NCI-H82 (cell line): ENCODE results near the gene TEX38.
"Not testable (repeated sequence)": the region's sequence is repeated elsewhere in the genome, so short reads cannot be mapped to it uniquely, and the experiment has no call there.

Experiments used
- DNase-seq: peaks from one replicate; lab custom pipeline; 2025; lab: John Stamatoyannopoulos, UW

Gene TEX38

GRCh38 chr1:46687921-46688509, 16.4 kb downstream of the TEX38 start:
- no peak for DNase-seq

DNA sequence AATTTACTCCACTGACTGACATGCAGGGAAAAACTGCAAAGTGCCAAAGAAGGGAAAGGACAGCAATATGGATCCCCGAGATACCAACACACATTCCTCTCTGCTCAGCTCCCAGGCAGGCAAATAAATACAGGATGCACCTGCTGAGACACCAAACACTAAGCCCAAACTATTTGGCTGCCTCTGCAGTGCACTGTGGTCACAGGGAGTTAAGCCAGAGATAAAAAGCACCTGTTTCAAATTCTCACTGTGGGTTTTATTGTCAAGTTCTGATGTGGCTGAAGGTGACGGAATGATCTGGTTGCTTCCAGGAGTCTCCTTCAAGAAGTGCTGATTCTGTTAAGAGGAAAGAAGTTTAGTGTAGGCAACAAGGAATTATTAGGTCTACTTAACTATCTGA, 17.7 kb downstream of the TEX38 start:
- DNase-seq = no peak

DNA sequence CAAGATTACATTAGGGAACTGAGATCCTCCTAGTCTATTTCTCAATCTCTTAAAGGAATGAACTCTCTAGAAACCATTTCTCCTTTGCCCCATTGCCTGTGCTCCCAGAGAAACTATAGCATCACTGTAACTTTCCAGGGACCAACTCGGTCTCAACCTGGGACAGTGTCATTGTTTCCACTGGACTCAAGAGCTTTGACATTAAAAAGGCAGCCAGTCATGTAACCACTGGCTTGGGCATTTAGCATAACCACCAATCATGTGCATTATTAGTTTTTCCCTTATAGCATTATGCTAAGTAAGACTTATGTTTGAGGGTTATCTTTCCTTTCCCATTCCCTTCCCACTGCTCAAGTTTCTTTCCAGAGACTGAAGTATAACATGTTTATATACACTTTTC, 18.2 kb downstream of the TEX38 start:
- DNase-seq = no peak

DNA sequence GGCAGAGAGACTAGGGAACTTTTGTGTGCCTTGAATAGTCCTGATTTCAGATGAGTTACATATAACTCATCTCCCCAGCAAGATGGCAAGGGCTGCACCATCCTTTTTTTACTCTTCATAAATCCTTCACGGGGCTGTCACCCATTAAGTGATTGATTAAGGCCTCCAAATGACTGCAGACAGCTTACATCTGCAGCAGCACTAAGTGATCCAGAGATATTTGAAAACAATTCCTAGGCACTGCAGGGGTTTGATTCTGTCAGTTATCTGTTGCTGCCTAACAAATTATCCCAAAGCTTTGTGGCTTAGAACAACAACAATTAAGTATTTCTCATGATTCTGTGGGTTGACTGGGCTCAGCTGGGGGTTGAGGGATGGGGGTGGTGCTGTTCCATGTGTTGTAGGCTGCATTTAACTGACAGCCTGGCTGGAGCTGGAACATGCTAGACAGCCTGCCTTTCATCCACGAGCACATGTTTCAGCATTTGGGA, 19.3 kb downstream of the TEX38 start:
- no peak for DNase-seq

DNA sequence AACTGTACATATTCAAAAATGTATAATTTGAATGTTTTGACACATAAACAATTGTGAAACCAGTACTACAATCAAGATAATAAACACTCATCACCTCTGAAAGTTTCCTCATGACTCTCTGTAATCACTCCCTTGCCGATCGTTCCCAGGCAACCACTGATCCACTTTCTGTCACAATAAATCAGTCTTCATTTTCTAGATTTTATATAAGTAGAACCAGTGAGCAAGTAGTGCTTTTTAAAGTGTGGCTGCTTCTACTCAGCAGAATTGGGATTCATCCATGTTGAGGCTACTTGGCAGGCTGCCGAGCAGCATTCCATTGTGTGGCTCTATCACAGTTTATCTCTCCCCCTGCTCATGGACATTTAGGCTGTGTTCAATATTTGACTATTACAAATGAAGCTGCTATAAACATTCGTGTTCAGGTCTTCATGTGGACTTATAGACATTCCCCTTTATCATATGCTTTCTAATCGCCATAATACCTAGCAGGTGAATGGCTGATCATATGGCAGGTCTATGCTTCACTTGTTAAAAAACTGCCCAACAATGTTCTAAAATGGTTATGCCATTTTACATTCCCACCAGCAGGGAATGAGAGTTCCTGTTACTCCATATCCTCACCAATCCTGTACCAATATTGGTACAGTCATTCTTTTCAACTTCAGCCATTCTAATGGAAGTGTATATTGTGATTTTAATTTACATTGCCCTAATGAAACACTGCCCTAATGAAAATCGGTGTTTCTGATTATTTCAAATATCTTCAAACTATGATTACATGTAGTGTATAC, 20.5 kb downstream of the TEX38 start:
- no peak for DNase-seq

DNA sequence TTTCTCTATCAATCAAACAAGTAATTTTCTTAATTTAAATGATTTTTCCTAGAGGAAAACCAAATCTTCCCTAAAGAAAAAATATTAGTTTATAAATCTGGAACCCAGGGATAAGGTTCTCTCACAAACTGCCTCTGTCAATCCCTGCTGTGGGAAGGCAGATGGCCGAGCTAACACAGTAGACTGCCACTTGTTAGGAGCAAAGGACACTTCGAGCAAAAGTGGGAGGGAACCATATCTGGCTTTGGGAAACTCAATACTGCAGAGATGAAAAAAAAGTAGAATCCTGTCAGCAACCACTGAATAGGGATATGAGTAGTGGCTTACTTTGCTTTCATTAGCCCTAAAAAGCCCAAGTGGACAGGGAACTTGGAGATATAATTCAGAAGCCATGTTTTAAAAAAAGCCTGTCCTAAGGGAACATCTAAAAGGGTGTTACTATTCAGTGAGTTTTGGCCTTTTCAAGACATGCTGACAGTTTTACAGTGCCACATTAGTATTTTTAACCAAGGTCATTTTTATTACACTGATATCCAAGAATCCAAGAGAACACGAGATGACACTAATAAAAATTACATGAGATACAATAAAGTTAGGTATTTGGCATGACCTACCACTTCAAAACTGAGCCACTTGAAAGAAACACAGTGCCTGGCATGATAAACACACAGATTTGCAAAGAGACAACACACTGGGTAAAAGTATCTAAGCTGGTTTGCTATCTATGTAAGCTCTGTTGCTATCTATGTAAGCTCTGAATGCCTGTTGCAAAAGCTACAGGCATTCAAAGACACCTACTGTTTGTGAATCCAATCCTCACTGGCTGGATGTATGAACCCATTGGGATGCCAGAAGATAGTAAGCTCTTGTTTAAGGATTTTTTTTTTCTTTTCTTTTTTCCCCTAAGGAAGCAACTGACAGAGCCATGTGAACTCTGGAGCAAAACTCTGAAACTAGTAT, 21.4 kb downstream of the TEX38 start:
- no peak for DNase-seq

DNA sequence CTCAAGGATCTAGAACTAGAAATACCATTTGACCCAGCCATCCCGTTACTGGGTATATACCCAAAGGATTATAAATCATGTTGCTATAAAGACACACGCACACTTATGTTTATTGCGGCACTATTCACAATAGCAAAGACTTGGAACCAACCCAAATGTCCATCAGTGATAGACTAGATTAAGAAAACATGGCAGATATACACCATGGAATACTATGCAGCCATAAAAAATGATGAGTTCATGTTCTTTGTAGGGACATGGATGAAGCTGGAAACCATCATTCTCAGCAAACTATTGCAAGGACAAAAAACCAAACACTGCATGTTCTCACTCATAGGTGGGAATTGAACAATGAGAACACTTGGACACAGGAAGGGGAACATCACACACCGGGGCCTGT, 23.0 kb downstream of the TEX38 start:
- not testable (repeated sequence) for DNase-seq

GRCh38 chr1:46697053-46697452, 25.4 kb downstream of the TEX38 start:
- DNase-seq = no peak

GRCh38 chr1:46699666-46700065, 28.0 kb downstream of the TEX38 start:
- no peak for DNase-seq

GRCh38 chr1:46703927-46704641, 32.4 kb downstream of the TEX38 start:
- no peak for DNase-seq

DNA sequence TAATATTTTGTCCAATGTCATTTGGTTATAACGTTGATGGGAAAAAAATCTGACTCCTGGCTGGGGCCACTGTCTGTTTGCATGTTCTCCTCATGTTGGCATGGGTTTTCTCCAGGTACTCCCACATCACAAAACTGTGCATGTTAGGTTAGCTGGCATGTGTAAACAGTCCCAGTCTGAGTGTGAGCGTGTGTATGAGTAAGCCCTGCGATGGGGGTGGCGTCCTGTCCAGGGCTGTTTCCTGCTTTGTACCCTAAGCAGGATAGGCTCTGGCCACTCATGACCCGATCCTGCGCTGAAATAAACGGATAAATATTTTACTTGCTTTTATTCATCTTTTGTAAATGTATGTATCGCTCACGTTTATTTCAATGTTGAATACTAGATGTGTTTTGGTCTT, 33.8 kb downstream of the TEX38 start:
- DNase-seq = no peak

GRCh38 chr1:46708121-46708520, 36.5 kb downstream of the TEX38 start:
- no peak for DNase-seq

GRCh38 chr1:46714976-46715375, 43.3 kb downstream of the TEX38 start:
- DNase-seq = no peak

- no peak for DNase-seq
Measured at GRCh38 chr1:46717654-46718053, 46.0 kb downstream of the TEX38 start.

- no peak for DNase-seq
Measured at GRCh38 chr1:46718340-46718726, 46.7 kb downstream of the TEX38 start.

DNA sequence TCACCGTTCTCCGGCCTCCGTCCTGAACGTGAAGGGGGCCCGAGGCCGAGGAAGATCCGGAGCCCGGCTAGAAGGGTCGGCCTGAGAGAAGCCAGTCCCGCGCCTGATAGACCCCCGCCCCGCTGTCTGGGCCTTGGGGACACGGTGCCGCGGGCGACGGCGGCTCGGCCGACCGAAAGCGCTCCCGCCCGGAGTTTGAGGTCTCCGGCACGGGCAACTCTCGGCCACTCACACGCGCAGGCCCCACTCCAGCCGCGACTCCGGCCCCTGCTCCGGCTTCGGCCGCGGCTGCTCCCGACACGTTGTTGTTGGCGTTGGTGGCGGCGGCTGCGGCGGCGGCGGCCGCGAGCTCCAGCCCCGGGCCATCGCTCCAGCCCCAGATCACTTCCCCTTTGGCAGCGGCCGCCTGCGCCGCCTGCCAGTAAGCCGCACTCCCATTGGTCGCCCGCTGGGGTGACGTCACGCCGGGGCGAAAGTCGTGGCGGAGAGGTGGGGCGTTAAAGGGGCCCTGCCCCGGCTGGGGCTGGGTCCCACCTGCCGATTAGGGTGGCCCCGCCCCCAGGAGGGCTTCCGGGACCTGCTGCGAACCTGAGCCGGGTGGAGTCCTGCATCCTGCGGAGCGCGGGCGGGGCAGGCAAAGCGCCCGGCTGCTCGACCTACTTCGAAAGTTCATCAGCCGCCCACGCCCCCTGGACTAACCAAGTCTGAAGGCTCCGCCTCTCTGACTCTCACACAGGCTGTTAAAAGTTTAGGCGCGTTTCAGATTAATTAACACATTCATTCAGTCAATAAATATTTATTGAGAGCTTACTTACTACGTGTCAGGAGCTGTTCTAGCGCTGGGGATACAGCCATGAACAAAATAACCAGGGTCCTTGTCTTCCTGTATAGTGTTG, 47.3 kb downstream of the TEX38 start, which contains the start of gene EFCAB14:
EFCAB14 (minus strand) TSS at position 388 of the 896 bp plus-strand sequence. CDS start 1,027 bp downstream, outside the sequence.
- peak; percentile 97 for DNase-seq

DNA sequence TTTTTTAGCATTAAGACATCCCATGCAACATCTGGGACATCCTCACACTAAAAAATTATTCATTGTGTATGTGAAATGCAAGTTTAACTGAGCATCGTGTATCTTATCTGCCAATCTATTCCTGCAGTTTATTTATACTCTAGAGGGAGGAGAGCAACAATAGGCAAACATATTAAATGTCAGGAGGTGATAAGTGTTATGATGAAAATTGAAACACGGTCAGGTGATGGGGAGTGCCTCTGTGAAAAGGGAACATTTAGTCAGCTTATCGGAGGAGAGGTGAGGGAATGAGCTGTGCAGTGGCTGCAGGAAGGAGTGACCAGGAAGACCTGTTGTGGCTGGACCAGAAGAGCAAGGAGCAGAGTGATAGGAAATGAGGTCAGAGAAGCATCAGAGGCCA, 48.0 kb downstream of the TEX38 start:
- no peak for DNase-seq

DNA sequence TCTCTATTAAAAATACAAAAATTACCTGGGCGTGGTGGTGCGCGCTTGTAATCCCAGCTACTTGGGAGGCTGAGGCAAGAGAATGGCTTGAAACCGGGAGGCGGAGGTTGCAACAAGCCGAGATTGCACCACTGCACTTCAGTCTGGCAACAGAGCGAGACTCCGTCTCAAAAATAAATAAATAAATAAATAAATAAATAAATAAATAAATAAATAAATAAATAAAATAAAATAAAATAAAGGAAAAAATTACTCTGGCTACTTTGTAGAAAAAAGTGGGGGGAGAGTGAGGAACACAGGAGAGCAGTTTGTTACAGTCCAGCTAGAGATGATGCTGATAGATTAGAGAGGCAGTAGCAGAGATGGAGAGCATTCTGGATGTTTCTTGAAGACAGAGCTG, 48.7 kb downstream of the TEX38 start:
- not testable (repeated sequence) for DNase-seq

DNA sequence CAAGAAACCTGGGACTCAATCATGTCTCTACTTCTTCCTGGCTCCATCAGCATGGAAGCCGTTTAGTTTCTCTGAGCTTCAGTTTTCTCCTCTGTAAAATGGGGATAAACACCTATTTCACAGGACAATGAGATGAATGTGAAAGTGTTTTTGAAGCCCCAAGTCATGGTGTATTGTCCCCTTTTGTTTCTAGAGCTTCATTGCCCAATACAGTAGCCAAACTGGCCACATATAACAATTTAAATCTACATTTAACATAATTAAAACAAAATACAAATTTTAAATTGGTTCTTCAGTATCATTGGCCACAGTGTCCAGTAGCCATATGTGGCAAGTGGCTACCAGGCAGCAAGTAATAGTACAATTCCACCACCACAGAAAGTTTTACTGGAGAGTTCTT, 49.5 kb downstream of the TEX38 start:
- no peak for DNase-seq

DNA sequence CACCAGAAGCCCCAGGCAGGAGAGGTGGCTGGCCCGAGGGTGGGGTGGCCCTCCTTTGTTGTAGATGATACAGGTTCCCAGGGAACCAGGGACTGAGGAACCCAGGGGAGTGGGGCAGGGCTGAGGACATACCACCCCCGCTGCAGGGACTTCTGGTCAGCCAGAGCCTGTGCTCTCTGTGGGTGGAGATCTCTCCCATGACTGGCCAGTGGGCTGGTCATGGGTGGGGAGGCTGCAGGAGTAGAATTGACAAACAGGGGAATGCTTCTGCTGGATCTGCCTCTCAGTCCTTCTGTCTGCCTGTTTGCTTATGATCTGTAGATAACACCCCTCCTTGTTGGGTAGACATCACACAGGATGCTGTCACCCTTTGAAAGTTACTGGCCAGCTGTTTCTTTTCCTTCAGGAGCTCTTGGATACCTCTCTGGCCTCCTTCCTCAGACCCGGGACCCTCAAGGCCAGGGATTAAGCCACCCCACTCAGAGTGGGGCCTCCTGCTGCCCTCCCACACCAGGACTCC, 50.1 kb downstream of the TEX38 start:
- DNase-seq = no peak
